ENCODE data around the gene ELAVL3.

ELAVL3 gene

DNA sequence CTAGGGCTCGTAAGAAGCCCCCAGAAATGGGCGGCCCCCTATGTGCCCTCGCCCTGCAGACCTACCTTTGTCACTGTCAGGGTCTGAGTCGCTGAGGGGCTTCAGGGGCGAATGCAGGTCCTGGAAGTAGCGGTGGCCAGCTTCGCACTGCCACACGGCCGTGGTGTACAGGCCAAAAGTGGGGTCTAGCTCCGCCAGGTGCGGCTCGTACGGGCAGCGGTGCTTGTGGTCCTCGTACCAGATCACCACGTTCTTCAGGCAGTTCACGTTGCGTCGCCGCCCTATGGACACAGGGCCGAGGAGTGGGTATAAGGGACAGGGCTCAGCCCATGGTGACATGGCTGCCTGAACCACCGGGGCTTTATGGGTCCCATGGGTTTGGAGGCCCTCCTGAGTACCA, 15.0 kb upstream of the ELAVL3 start:
- TF ChIP-seq, protein P1, sequence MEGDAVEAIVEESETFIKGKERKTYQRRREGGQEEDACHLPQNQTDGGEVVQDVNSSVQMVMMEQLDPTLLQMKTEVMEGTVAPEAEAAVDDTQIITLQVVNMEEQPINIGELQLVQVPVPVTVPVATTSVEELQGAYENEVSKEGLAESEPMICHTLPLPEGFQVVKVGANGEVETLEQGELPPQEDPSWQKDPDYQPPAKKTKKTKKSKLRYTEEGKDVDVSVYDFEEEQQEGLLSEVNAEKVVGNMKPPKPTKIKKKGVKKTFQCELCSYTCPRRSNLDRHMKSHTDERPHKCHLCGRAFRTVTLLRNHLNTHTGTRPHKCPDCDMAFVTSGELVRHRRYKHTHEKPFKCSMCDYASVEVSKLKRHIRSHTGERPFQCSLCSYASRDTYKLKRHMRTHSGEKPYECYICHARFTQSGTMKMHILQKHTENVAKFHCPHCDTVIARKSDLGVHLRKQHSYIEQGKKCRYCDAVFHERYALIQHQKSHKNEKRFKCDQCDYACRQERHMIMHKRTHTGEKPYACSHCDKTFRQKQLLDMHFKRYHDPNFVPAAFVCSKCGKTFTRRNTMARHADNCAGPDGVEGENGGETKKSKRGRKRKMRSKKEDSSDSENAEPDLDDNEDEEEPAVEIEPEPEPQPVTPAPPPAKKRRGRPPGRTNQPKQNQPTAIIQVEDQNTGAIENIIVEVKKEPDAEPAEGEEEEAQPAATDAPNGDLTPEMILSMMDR (IDR thresholded peaks at IDR 0.05; ENCODE audit: low read depth, low read length, missing control alignments), result no peak
- Histone ChIP-seq H3K27me3 (replicated peaks) (no peaks in the 10 kb centered on the region), H3K27ac (no peak overlapping the region), H3K4me3 (ENCODE audit: low read depth, low read length) (no peak overlapping the region), H3K36me3 (replicated peaks) (peaks cover 11% of the 10 kb centered on the region)
- in situ Hi-C loops (cut with HindIII; ENCODE audit: low pct_ligation_motif_present, low sequenced_read_pairs), result no loop called here
- DNase-seq, result no peak

DNA sequence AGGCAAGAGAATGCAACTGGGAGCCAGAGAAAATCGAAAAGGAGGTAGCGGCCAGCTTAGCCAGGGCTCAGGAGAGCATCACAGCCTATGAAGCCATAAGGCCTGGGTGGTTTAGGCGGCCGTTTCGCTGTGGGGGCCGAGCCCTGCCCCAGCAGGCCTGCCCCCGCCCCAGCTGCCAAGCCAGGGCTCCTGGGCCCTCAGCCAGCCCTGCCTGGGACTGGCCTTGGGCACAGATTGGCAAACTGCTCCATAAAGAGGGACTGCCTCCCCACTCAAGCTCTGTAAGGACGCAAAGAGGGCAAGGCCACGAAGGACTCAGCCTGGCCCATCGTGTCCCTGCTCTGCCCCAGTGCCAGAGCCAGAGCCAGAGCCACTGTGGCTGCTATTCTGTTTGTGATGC, 14.6 kb upstream of the ELAVL3 start:
- no peak overlapping the region for H3K27ac ChIP-seq
- no peak overlapping the region for H3K4me3 ChIP-seq (ENCODE audit: low read depth, low read length)
- no peak for DNase-seq
- peaks cover 11% of the 10 kb centered on the region for H3K36me3 ChIP-seq (replicated peaks)
- no peaks in the 10 kb centered on the region for H3K27me3 ChIP-seq (replicated peaks)
- in situ Hi-C loops (cut with HindIII; ENCODE audit: low pct_ligation_motif_present, low sequenced_read_pairs), result no loop called here
- TF ChIP-seq, protein P1 (IDR thresholded peaks at IDR 0.05; ENCODE audit: low read depth, low read length, missing control alignments), result no peak

DNA sequence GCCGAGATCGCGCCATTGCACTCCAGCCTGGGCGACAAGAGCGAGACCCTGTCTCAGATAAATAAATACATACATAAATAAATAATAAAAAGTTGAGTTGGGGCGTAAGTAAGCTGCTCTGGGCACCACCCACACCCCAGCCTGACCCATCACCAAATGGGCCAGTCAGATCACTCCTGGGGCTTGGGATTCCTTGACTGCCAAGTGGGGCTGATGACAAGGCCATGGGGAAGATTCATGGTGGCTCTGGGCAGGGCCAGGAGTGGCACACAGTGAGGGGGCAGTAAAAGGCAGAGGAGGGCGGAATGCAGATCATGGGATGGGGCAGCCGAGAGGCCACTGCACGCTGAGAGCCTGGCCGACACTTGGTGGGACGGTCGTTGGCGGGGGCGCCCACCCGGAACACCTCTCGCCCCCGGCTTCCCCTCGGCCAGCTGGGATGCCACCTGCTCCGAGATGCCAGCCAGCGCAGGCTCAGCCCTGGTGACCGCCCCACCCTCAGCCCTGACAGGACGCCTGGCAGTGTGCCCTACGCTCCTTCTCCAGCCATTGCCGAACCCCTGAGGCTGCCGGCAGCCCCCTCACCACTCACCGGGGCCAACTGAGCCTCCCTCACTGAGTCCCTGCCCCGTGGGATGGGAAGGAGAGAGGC, 13.9 kb upstream of the ELAVL3 start:
- peaks cover 11% of the 10 kb centered on the region for H3K36me3 ChIP-seq (replicated peaks)
- no peaks in the 10 kb centered on the region for H3K27me3 ChIP-seq (replicated peaks)
- no peak for DNase-seq
- no peak overlapping the region for H3K27ac ChIP-seq
- in situ Hi-C loops (cut with HindIII; ENCODE audit: low pct_ligation_motif_present, low sequenced_read_pairs), result no loop called here
- TF ChIP-seq, protein P1 (IDR thresholded peaks at IDR 0.05; ENCODE audit: low read depth, low read length, missing control alignments), result no peak
- no peak overlapping the region for H3K4me3 ChIP-seq (ENCODE audit: low read depth, low read length)

DNA sequence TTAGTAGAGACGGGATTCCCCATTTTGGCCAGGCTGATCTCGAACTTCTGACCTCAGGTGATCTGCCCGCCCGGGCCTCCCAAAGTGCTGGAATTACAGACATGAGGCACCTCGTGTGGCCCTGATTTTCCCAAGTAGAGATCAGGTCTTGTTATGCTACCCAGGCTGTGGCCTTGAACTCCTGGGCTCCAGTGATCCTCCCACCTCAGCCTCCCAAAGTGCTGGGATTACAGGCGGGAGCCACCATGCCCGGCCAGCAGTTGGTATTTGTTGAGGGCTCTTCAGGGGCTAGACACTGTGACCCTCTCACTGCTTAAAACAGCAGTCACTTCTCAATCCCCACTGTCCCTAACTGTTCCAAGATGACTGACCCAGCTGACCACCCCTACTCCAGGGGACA, 8.5 kb upstream of the ELAVL3 start:
- TF ChIP-seq, protein P1 (IDR thresholded peaks at IDR 0.05; ENCODE audit: low read depth, low read length, missing control alignments), result no peak
- DNase-seq, result no peak
- in situ Hi-C loops (cut with HindIII; ENCODE audit: low pct_ligation_motif_present, low sequenced_read_pairs), result no loop called here
- Histone ChIP-seq H3K36me3 (replicated peaks) (peaks cover 4% of the 10 kb centered on the region), H3K27ac (no peak overlapping the region), H3K27me3 (replicated peaks) (no peaks in the 10 kb centered on the region), H3K4me3 (ENCODE audit: low read depth, low read length) (no peak overlapping the region)

DNA sequence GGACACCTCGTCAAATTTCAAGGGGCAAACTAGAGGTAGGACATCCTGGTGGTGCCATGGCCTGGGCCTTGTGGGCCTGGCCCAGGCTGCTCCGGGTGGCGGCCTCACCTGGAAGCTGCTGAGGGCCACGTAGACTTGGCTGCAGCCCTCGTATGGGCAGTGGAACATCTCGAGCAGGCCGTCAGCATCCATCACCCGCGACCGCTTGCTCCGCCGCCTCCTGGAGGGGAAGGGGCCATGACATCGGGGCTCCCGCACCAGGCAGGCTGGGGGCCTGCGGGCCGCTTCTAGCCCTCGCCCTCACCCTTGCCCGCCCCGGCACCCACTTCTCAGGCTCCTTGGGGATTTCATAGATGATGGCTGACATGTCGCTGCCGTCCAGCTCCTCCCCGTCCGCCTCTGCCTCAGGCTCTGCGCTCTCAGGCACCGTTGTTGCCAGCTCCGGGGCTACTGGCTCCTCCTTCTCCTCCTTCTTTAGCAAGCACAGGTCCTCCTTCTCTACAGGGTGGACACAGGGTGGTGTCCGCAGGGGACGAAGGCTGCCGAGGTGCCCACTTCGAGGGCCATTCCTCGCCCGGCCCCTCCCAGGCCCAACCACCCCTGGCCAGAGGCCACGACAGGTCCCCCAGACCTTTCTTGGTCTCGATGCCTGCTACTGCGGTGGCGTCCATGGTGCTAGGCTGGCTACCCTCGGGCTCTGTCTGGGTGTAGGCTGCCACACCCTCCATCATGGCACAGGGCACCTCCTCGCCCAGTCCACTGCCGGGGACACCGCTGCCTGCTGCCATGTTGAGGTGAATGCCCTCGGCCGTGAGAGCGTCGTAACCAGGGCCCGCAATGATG, 6.0 kb upstream of the ELAVL3 start:
- Histone ChIP-seq H3K36me3 (replicated peaks) (no peaks in the 10 kb centered on the region), H3K4me3 (ENCODE audit: low read depth, low read length) (no peak overlapping the region), H3K27ac (no peak overlapping the region), H3K27me3 (replicated peaks) (peaks cover under 1% of the 10 kb centered on the region)
- no peak for DNase-seq
- in situ Hi-C loops (cut with HindIII; ENCODE audit: low pct_ligation_motif_present, low sequenced_read_pairs), result no loop called here
- TF ChIP-seq, protein P1 (IDR thresholded peaks at IDR 0.05; ENCODE audit: low read depth, low read length, missing control alignments), result no peak
